Activated B cell treated with CpG ODN at 0.5 μM for 24 hours (primary cell): Measurements from ENCODE around the gene ARL10. TPM values are rescaled to one million over a fixed set of nuclear protein-coding genes. Genes with fewer than 3 reads are reported as not detected.

Experiments used
- ATAC-seq: fragments of 200-7000 bp; cut with Tn5 transposase; one replicate; pipeline ENCODE4 v1.10.0; 2021; ENCODE audit warnings: low read depth, mild to moderate bottlenecking, moderate library complexity
- CTCF ChIA-PET: fragments of 350-600 bp; sonication (Branson Sonifier 250); formaldehyde crosslinking; loops from one replicate; lab custom pipeline; 2021; ENCODE audit warnings: antibody characterized with exemption; lab: Charles Lee
- POLR2A ChIA-PET: fragments of 350-600 bp; sonication (Branson Sonifier 250); formaldehyde crosslinking; loops from one replicate; lab custom pipeline; 2021; ENCODE audit warnings: antibody characterized with exemption; lab: Charles Lee
- DNase-seq: peaks from one replicate; pipeline ENCODE4 v3.0.0; 2022
- H3K27ac Mint-ChIP-seq: one replicate; pipeline ENCODE4 v1.8.0; 2020; ENCODE audit warnings: mixed read lengths
- H3K27me3 Mint-ChIP-seq: one replicate; pipeline ENCODE4 v1.8.0; 2021; ENCODE audit warnings: mixed read lengths
- H3K36me3 Mint-ChIP-seq: one replicate; pipeline ENCODE4 v1.8.0; 2021; ENCODE audit warnings: low read depth, mixed read lengths
- H3K4me1 Mint-ChIP-seq: one replicate; pipeline ENCODE4 v1.8.0; 2021; ENCODE audit warnings: mixed read lengths
- H3K4me3 Mint-ChIP-seq: one replicate; pipeline ENCODE4 v1.8.0; 2020; ENCODE audit warnings: mild to moderate bottlenecking, mixed read lengths
- H3K9me3 Mint-ChIP-seq: one replicate; pipeline ENCODE4 v1.8.0; 2020; ENCODE audit warnings: mixed read lengths
- intact Hi-C: fragments of 100-400 bp; cut with micrococcal nuclease; formaldehyde crosslinking; loops from one replicate; pipeline ENCODE4 v1.15.1; 2024
- total RNA-seq: library from RNA; stranded (reverse); gene quantifications from 2 replicates; pipeline ENCODE4 v1.2.3, GENCODE V29; 2022
- TF ChIP-seq, protein P1 (sequence below): fragments of 200-600 bp; IDR thresholded peaks from one replicate; pipeline ENCODE4 v1.8.0; 2022; ENCODE audit warnings: antibody characterized with exemption, mild to moderate bottlenecking

The ARL10 gene
- total RNA-seq, 1 donor from 2014 or later = 14.3 TPM

DNA sequence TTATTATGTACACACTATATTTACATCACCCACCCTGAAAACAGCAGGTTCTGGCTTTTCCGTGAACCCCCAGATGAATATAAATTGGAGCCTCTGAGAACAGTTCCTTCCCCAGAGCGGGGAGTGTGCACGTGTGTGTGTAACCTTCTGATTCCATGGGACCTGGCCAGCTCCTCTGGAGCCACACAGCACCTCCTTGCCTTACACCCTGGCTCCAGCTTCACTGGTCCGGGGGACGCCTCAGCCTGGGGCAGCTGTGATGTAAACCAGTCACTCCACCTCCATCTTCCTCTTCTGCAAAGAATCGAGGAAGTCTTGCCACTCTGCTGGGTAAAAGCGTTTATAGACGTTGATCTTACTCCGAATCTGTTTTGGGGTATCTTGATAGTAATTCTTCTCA, 18.7 kb downstream of the ARL10 start:
- no peaks in the 10 kb centered on the region for H3K27me3 Mint-ChIP-seq
- ChIA-PET CTCF (no interaction called here), POLR2A (no interaction called here)
- H3K36me3 Mint-ChIP-seq = peaks cover 88% of the 10 kb centered on the region
- H3K4me1 Mint-ChIP-seq = peaks cover 32% of the 10 kb centered on the region
- DNase-seq = no peak
- H3K4me3 Mint-ChIP-seq = no peak overlapping the region
- H3K27ac Mint-ChIP-seq = no peak overlapping the region
- TF ChIP-seq, protein P1, sequence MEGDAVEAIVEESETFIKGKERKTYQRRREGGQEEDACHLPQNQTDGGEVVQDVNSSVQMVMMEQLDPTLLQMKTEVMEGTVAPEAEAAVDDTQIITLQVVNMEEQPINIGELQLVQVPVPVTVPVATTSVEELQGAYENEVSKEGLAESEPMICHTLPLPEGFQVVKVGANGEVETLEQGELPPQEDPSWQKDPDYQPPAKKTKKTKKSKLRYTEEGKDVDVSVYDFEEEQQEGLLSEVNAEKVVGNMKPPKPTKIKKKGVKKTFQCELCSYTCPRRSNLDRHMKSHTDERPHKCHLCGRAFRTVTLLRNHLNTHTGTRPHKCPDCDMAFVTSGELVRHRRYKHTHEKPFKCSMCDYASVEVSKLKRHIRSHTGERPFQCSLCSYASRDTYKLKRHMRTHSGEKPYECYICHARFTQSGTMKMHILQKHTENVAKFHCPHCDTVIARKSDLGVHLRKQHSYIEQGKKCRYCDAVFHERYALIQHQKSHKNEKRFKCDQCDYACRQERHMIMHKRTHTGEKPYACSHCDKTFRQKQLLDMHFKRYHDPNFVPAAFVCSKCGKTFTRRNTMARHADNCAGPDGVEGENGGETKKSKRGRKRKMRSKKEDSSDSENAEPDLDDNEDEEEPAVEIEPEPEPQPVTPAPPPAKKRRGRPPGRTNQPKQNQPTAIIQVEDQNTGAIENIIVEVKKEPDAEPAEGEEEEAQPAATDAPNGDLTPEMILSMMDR = no peak
- no peaks in the 10 kb centered on the region for H3K9me3 Mint-ChIP-seq
- ATAC-seq = no peak
- intact Hi-C loops = loop anchor here (10.0 kb wide), 1 partner anchor 751 kb away; the partner anchor contains the start of gene NSD1

DNA sequence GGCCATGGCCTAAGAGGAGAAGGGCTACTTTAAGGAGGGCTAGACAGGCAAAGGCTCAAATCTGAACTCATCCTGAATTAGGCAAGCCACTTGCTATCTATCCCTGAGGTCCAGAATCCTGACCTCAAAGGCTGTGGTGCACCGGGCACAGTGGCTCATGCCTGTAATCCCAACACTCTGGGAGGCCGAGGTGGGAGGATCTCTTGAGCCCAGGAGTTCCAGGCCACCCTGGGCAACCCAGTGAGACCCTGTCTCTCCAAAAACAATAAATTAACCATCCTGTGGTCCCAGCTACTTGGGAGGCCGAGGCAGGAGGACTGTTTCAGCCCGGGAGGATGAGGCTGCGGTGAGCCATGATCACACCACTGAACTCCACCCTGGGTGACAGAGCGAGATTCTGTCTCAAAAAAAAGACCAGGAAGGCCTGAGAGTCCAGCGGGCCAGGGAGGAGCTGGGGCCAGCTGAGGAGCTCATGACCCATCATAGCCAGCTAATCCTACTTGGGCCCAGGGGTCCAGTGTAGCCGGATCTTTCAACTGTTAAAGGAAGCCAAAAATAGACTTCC, 19.2 kb downstream of the ARL10 start:
- no peak for ATAC-seq
- Mint-ChIP-seq H3K36me3 (peaks cover 91% of the 10 kb centered on the region), H3K27ac (no peak overlapping the region), H3K9me3 (no peaks in the 10 kb centered on the region), H3K4me3 (no peak overlapping the region), H3K4me1 (peaks cover 35% of the 10 kb centered on the region), H3K27me3 (no peaks in the 10 kb centered on the region)
- DNase-seq = no peak
- TF ChIP-seq, protein P1 = no peak
- POLR2A ChIA-PET = no interaction called here
- intact Hi-C loops = loop anchor here (10.0 kb wide), 1 partner anchor 750 kb away; the partner anchor contains the start of gene NSD1
- CTCF ChIA-PET = no interaction called here

DNA sequence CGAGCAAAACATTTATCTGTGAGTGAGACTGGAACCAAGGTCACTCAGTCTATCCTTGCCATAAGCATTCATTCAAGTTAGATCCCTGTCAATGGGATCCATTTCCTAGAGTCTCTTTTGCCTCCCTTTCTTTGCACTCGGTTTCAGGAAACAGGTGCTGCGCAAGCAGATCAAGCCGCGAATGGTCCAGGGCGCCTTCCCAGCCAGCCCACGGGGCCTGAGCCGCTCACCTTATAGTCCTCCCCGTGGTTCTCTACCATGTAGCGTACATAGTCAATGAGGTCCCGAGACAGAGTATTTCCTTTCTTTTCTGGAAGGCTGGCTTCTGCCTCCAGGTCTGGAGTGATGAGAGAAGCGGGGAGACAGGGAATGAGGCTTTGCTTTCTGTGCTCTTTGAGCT, 19.7 kb downstream of the ARL10 start:
- intact Hi-C loops = loop anchor here (5.0 to 10.0 kb wide), 3 partner anchors 750 to 1042 kb away; partner anchors contain the start of genes GRK6, NSD1, PRELID1 and RAB24
- ATAC-seq = no peak

DNA sequence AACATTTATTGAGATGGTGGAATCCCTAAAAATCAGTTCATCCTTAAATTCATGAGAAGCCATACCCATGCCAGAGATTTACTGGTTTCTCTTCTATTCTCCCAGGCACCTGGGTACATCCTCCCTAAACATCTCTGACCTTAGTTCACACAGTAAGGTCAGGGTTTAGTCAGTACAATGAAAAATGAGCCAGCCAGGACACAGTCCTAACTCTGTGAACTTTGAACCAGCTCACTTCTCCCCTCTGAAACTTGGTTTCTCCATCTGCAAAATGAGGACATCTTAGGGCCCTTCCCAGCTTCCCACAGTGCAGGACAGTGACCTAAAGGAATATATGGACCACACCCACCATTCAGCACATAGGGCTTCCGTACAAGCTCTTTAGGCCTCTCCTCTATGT, 21.2 kb downstream of the ARL10 start:
- ChIA-PET POLR2A (interaction anchor here (4.2 kb wide), 1 partner anchor 25 kb away, joined by 45 read pairs; the partner anchor contains the start of gene KIAA1191), CTCF (no interaction called here)
- TF ChIP-seq, protein P1 = no peak
- H3K27ac Mint-ChIP-seq = no peak overlapping the region
- no peaks in the 10 kb centered on the region for H3K9me3 Mint-ChIP-seq
- H3K27me3 Mint-ChIP-seq = no peaks in the 10 kb centered on the region
- intact Hi-C loops = loop anchor here (5.0 to 10.0 kb wide), 3 partner anchors 748 to 1041 kb away; partner anchors contain the start of genes GRK6, NSD1, PRELID1 and RAB24
- H3K4me1 Mint-ChIP-seq = peaks cover 30% of the 10 kb centered on the region
- ATAC-seq (no peak), DNase-seq (no peak)
- H3K4me3 Mint-ChIP-seq = peak overlapping the region; percentile 100
- H3K36me3 Mint-ChIP-seq = peaks cover 79% of the 10 kb centered on the region

More for the DNA sequence above, 19.7 kb downstream of the ARL10 start:
- Mint-ChIP-seq H3K4me1 (peaks cover 33% of the 10 kb centered on the region), H3K4me3 (no peak overlapping the region), H3K27me3 (no peaks in the 10 kb centered on the region), H3K36me3 (peaks cover 87% of the 10 kb centered on the region), H3K9me3 (no peaks in the 10 kb centered on the region), H3K27ac (no peak overlapping the region)
- DNase-seq = no peak
- ChIA-PET CTCF (no interaction called here), POLR2A (no interaction called here)
- TF ChIP-seq, protein P1 = no peak

DNA sequence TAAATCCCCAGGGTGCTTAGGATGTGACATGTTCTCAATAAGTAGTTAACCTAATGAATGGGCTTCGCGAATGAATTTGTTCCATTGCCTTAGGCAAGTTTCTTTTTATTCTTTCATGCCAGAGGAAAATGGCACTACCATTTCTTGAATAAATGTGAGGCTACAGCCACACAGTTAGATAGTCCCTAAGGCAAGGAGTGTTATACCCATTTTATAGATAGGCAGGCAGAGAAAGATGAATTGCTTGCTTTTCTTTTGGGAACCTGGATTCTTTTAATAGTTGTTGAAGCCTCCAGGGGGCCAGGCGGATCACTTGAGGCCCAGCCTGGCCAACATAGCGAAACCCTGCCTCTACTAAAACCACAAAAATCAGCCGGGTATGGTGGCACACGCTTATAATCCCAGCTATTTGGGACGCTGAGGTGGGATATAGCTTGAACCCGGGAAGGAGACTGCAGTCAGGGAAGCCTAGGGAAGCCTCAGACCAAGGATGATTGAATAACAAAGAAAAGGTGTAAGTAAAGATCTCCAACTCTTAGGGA, 22.2 kb downstream of the ARL10 start:
- no peaks in the 10 kb centered on the region for H3K27me3 Mint-ChIP-seq
- H3K36me3 Mint-ChIP-seq = peaks cover 79% of the 10 kb centered on the region
- no peaks in the 10 kb centered on the region for H3K9me3 Mint-ChIP-seq
- ChIA-PET CTCF (no interaction called here), POLR2A (interaction anchor here (0.7 to 4.2 kb wide), 4 partner anchors 13 to 964 kb away, joined by 3 to 45 read pairs (median 4); partner anchors contain the start of genes KIAA1191 and LMAN2)
- ATAC-seq (no peak), DNase-seq (no peak)
- H3K4me1 Mint-ChIP-seq = peaks cover 30% of the 10 kb centered on the region
- peak overlapping the region; percentile 100 for H3K27ac Mint-ChIP-seq
- TF ChIP-seq, protein P1 = no peak
- peak overlapping the region; percentile 100 for H3K4me3 Mint-ChIP-seq
- intact Hi-C loops = loop anchor here (5.0 to 10.0 kb wide), 3 partner anchors 747 to 1040 kb away; partner anchors contain the start of genes GRK6, NSD1, PRELID1 and RAB24
